ENCODE measurements around the gene PAX1.

DNA sequence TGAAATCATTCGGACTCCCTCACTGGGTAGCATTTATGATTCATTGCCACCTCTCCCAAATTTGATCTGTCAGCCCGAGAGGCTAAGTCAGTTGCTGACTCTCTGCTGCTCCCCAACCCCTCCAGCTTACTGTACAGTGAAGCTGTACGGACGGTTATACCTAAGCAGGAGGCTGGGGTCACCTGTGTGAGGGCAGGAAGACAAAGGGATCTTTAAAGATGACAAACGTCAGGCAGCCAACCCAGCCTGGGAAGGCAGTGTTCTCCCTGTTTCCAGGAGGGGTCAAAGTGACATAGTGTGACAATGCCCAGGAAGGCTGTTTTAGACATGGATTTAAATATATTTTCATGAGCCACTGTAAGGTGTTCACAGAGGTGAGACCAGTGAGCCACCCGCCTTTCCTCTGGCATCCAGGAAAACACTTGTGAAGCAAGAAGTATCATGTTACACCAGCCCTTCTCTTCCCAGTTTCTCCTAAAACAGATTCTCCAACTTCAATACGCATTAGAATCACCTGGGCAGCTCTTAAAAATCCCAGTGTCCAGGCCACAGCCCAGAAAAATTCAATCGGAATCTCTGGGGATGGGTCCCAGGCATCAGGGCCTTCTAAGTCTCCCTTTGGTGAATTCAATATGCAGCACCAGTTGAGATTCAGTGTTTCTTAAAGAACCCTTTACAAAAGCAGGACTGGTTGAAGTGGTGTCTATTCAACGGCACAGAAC lies 6.8 kb upstream of the PAX1 start:
- TF ChIP-seq, protein P1, sequence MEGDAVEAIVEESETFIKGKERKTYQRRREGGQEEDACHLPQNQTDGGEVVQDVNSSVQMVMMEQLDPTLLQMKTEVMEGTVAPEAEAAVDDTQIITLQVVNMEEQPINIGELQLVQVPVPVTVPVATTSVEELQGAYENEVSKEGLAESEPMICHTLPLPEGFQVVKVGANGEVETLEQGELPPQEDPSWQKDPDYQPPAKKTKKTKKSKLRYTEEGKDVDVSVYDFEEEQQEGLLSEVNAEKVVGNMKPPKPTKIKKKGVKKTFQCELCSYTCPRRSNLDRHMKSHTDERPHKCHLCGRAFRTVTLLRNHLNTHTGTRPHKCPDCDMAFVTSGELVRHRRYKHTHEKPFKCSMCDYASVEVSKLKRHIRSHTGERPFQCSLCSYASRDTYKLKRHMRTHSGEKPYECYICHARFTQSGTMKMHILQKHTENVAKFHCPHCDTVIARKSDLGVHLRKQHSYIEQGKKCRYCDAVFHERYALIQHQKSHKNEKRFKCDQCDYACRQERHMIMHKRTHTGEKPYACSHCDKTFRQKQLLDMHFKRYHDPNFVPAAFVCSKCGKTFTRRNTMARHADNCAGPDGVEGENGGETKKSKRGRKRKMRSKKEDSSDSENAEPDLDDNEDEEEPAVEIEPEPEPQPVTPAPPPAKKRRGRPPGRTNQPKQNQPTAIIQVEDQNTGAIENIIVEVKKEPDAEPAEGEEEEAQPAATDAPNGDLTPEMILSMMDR (IDR thresholded peaks at IDR 0.05), result no peak
- no peak for TF ChIP-seq POLR2A (IDR thresholded peaks at IDR 0.05)

Measured in uterus (tissue), 2 donors.